CD4-positive, alpha-beta T cell treated with Interleukin-10 for 1 hour (primary cell): ENCODE results near the gene C2orf76.
"Not testable (repeated sequence)": the region's sequence is repeated elsewhere in the genome, so short reads cannot be mapped to it uniquely, and the experiment has no call there.

Experiments used
- DNase-seq: peaks from one replicate; pipeline ENCODE4 v3.0.0-alpha.2; 2020

C2orf76 gene

DNA sequence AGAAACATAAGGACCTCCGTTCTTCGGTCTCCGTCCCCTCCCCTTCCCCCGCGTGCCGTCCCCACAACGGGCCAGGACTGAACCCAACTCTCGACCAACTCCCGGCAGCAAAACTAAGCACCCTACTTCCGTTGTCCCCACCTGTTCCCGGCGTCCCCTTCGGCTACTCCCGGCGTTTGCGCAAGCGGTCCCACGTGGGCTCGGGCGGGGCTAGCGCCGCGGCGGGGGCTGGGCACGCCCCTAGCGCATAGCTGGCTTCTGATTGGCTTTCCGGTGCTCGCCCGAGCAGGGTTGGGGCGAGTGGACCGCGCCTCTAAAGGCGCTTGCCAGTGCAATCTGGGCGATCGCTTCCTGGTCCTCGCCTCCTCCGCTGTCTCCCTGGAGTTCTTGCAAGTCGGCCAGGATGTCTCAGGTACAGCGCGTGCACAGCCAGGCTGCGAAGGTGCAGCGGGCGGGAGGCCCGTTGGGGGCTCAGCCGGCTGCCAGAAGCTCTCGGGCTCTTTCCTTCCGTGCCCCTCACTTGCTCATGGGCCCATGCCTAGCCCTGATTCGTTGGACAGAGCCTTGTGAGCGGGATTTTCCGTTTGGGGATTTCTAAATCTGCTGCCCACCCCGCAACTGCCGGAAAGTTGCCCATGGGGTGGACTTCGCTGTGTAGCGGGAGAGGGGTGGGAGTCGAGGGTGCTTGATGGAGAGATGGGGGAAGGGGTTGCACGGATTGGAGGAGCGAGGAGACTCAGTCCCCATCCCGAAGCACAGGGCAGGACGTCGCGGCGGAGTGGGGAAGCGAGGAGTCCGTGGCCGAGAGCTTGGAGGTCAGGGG is at the start of gene C2orf76, which contains the start of gene DBI:
C2orf76 (minus strand) TSS at position 186 of the 823 bp plus-strand sequence. CDS start 26,875 bp downstream, outside the sequence.
DBI (plus strand) TSS at position 329 of the 823 bp plus-strand sequence; CDS start at position 404, 75 bp downstream.
- peak; percentile 92 for DNase-seq

DNA sequence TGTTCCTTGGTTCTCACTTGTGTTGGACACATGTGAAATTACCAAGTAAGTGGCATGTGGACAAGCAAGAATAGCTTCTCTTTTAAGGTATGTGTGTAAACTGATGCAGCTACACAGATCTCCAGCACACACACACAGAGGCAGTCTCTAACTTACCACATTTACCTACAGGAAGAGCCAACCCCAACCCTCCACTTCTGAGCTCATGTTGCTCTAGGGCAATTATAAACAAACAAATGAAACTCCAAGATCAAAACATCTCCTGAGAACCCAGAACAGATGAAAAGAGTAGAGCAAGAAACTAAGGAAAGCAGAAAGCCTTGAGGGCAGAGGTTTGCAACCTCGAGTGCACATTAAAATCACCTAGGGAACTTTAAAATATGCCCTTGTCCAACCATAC is 49.0 kb upstream of the C2orf76 start:
- DNase-seq = no peak

DNA sequence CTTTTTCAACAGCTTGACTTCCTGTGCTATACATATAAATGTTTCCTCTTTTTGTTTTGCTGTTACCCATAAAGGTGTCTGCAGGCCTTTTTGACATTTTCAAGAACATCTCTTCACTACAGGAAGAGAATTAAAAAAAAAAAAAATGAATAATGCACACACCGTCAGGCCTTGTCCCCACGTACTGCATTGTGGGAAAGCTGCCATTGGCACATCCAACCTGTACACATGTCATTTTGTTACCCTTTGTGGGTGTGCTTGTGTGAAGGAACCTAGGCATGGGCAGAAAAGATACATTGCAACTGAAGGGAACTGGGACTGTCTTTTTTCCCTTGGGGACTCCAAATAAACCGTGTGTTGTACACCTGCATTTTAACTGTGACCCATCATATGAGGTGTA is 48.3 kb upstream of the C2orf76 start:
- DNase-seq = no peak

DNA sequence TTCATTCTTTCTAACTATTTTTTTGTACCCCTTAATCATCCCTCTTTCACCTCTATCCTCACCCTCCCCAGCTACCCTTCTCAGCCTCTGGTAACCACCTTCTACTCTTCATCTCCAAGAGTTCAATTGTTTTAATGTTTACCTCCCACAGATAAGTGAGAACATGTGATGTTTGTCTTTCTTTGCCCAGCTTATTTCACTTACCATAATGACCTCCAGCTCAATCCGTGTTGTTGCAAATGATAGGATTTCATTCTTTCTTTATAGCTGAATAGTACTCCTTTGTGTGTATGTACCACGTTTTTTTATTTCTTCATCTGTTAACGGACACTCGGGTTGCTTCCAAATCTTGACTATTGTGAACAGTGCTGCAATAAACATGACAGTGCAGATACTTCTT is 42.9 kb upstream of the C2orf76 start:
- no peak for DNase-seq

DNA sequence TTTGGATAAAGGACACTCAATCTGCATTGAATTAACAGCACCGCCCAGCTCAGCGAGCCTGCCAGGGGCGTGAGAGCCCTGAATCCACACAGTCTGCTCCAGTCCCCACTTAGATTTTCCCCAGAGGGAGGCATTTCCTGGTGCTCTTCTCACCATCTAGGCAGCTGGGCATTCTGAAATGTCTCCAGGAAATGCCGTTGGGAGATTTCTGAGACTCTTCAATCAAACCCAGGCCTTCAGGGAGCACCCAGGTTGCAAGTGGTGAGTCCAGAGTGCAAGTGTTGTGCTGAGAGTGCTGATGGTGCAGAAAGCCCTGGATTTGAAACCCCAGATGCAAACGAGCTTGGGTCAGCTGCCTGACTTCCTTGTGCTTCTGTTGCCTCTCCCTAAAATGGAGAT is 41.6 kb upstream of the C2orf76 start:
- no peak for DNase-seq

DNA sequence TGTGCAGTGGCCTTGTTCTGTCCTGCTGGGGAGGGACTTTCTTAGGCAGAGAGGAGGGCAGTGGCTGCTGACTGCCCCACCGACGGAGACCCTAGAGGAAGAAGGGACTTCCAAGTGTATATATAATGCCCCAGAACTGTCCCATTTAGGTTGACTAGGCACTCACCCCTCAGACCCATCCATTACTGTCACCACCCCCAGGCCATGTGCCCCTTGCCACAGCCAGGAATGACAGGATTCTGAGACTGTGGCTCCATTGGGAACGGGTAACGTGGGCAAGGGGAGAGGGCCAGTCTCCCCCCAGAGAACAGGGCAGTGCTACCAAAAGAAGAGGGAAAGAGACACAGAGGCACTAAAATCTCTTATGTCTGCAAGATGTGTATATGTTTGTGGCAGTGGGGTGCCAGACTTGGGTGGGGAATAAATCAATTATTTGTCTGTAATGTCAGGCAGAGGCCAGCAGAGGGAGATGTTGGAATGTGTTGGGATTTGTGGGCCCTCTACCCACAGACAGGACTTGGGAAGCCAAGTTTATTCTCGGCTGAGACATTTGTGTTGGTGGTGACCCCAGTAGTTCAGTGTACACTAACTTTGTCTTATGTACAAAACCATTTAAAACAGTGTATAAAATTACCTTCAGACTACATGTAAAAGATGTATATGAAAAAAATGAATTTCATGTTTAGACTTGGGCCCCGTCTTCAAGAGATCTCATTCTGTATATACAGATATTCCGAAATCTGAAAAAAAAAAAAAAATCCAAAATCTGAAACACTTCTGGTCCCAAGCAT is 41.0 kb upstream of the C2orf76 start:
- DNase-seq = peak; percentile 37

DNA sequence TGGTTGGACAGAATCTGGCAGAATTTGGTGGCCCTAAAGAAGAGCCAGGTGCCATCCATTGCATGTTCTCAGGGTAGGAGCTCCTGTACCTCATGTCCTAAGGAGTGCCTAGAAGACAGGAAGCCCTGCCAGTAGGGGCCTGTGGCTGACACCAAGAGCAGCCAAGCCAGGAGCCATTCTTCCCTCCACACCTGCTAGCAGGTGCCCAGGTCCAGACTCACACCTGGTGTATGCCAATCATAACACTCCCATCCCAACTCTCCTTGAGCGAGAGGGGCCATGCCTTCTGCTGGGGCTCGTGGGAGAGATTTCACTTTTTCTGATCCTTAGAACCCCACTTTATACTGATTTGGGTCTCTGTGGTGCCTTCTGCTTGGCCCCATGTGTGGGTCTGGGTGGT is 38.5 kb upstream of the C2orf76 start:
- no peak for DNase-seq

DNA sequence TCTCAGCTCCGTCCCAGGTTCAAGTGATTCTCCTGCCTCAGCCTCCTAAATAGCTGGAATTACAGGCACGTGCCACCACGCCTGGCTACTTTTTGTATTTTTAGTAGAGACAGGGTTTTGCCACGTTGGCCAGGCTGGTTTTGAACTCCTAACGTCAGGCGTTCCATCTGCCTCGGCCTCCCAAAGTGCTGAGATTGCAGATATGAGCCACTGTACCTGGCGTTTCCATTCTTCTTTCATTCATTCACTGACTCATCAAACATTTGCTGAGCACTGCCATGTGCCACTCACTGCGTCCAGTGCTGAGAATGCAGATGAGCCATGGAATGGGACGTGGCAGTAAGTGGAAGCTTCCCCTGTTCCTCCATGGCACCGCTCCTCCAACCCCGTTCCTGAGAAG is 37.0 kb upstream of the C2orf76 start:
- DNase-seq = not testable (repeated sequence)

DNA sequence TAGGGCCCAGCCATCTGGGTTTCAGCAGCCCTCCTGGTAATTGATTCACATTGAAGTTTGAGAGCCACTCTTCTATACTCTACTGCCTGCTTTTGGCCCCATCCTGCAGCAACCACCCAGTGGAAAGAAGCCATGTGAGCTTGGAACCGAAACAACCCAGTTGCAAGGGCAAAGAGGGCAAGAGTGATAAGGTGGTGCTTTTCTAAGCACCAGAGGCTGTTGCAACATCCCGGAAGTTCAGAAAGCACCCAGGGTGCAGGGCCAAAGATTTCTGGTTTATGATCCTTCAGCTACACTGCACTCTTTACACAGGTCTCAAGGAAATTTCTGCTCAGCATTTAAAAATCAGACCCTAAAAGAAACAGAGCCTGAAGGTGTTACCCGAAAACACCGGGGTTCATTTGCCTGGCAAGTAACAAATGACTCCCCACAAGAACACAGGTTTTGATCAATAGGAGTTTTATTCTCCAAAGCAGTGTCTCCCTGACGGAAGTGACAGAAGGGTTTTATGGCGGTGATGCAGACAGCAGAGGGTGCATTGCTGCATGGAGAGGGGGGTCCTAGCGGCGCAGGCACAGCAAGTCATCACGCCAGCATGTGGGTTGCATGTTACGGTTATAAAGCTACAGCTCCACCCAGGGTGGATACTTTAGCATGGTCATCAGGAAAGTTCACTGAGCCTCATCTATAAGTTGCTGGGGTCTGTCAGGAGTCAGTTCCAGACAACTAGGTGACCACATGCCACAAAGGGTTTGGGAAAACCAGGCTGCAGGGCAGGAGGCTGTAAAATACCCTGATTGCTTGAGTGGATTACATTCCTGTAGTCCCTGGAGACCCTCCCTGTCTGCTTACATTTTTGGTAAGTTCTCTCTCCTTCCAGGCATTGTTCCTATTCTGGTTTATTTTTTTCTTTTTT is 36.3 kb upstream of the C2orf76 start:
- DNase-seq = no peak

DNA sequence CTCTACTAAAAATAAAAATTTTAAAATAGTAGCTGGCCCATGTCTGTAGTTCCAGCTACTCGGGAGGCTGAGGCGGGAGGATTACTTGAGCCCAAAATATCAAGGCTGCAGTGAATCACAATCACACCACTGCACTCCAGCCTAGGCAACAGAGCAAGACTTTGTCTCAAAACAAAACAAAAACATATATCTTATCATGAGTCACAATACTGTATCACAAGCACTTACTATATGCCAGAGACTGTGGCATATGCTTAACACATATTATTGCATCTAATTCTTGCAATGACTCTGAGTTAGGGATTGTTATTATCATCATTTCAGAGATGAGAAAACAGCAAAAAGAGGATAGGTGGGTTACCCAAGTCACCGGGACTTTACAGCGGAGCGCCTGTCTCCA is 35.5 kb upstream of the C2orf76 start:
- DNase-seq = no peak

DNA sequence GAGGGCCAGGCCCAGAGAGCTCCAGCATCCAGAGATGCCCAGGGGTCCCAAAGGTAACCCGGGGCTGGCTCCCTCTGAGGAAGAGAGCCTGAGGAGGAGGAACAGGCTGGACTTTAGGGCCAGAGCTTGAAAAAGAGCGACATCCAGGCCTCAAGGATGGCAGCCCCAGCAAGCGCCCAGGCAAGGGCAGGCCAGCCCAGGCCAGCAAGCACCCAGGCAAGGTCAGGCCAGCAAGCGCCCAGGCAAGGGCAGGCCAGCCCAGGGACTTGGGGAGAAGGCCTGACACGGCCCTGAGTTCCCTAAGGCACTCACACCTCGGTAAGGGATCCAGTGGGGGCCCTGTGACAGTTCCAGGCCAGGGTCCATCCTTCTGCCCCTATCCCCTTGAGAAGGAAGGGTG is 30.6 kb upstream of the C2orf76 start:
- DNase-seq = no peak

DNA sequence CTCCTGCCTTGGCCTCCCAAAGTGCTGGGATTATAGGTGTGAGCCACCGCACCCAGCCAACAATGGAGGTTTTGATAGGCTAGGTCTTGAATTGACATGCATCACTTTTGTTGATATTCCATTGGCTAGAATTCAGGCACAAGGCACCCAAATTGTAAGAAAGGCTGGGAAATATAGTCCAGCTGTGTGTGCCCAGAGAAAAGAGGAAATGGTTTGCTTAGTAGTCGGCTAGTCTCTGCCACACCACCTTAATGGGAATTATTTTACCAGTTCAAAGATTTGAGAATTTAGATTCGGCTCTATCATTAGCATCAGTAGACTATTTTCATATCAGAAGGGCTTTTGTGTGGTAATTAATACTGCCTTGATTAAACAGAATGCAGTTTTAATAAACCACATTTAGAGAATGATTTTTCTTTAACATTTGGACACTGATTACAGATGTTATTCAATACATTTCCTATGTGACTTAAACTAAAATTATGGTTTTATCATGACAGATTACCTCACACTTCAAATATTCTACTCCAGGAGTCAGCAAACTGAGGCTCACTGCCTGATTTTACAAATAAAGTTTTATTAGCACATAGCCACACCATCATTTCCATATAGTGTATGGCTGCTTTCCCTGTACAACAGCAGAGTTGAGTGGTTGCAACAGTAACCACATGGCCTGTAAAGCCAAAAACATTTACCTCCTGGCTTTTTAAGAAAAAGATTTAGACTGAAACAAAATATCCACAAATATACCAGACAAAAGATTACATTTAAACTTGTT is 27.5 kb upstream of the C2orf76 start:
- DNase-seq = no peak

DNA sequence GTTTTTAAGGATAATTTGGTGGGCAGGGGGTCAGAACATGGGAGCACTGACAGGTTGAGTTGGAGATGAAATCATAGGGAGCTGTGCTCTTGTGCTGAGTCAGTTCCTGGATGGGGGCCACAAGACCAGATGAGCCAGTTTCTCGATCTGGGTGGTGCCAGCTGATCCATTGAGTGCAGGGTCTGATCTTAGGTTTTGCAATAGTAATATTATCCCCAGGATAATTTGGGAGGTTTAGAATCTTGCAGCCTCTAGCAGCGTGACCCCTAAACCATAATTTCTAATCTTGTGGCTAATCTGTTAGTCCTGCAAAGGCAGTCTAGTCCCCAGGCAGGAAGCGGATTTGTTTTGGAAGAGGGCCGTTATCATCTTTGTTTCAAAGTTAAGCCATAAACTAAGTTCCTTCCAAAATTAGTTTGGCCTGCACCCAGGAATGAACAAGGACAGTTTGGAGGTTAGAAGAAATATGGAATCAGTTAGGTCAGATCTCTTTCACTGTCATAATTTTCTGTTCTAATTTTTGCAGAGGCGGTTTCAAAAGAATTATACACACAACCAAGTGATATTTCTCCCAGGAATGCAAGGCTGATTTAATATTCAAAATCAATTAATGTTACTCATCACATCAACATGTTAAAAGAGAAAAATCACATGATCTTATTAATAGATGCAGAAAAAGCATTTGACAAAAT is 23.1 kb upstream of the C2orf76 start:
- DNase-seq = no peak

DNA sequence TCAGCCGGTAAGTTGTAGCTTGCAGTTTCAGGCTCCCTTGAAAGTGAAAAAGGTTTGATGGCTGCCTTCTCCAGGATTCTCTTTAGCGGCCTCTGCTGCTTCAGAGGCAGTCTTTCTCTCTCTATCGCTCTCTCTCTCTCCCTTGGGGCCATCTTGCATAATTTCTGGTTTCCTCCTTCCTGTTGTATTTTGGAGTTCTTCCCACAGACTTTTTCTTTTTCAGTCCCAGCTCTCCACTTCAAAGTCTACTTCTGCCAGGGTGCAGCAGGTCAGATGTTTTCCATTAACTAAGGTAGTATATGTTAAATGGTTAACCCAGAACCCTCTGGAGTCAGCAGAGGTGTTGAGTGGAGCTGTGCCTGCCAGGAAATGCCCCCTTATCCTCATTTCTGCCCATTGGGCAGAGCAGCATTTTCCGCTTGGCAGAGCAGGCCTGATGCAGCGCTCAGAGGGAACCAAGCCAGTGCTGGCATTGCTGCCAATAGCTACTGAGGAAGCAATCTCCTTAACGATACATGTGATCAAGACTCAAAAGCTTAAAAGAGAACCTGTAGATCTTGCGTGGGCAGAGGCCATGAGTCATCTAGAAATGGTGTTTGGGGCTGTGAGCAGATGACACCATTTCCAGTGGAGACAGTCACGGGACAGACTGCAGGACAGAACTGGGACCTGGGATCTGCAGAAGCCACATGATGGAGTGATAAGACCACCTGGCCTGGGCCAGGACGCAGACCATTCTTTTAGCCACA is 20.9 kb upstream of the C2orf76 start:
- DNase-seq = no peak

DNA sequence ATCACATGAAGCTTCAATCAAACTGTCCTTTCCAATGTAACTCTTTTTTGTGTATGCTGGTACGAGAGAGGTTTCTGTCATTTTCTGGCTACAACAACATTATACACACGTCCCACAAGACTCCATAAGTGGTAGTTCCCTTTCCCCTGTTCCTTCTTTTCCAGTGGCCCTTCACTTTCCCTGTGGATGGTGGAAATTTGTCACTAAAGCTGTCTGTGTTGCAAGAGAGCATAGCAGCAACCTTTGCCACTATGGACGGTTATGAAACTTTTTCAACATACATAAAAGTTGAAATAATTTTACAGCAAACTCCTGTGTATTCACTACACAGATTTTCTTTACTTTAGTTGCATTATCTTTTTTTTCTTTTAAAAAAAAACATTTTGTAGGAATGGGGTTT is 18.8 kb upstream of the C2orf76 start:
- no peak for DNase-seq

DNA sequence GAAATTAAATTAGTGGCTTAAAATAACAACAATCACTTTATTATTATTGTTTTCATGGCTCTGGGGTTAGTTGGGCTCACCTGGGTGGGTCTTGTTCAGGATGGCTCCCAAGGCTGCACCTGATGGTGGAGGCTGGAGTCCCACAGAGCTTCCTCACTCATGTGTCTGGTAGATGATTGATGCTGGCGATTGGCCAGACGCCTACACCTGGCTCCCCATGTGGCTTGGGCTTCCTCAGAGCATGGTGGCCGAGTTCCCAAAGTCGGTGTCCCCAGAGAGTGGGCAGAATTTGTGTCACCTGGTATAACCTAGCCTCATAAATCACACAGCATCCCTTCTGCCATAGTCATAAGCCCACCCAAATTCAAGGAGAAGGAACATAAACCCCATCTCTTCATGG is 18.3 kb upstream of the C2orf76 start:
- DNase-seq = no peak

DNA sequence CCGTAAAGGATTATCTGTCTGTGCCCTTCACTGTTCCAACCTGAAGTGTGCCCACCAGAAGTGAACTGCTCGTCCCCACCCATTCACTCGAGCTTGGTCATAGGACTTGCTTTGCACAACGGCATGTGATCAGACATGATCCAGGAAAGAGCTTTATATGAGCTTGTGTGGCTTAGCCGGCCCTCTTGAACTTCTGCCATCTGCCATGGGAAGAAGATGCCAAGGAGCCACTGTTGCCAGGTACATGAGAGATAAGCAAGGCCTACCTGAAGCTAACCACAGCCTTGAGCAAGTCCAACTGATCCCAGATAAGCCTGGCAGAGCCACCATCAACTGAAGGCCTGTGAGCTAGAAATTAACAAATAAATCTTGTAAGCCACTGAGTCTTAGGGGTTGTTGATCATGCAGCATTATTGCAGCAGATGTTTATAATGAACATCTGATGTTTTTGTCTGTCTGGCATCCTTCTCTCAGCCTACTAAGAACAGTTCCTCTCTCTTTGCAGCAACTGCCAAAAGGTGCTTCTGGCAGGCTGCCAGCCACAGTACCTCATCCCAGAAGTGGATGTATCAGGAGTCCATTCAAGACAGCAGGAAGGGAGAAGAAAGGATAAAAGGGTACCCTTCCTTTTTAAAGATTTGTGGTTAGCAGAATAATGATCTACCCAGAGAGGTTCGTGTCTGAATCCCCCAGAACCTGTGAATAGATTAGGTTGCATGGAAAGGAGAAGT is 16.9 kb upstream of the C2orf76 start:
- DNase-seq = no peak

DNA sequence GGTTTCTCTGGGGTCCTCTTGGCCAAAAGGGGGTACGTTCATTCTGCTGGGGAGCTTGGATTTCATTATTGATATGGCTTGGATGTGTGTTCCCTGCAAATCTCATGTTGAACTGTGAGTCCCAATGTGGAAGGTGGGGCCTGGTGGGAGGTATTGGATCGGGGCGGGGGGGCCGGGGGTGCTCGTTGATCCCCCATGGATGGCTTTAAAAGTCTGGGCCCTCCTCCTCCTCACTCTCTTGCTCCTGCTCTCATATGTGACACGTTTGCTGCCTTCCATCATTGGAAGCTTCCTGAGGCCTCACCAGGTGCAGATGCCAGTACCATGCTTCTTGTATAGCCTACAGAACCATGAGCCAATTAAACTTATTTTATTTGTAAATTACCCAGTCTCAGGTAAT is 11.9 kb upstream of the C2orf76 start:
- DNase-seq = no peak

DNA sequence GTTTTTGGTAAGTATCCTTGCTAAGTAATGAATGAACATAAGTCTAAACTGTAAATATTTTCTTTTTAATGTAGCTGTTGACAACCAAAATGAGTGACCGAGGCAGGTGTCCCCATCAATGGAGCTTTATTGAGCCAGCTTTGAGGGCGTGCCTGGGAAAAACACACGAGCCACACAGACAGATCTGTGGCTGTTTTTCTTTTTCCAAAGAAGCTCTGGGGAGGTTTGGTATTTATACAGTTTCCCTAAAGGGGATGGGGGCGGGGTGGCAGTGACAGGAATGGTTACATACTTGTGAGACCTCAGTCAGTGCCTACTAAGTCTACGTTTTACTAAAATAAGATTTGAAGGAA is 11.3 kb upstream of the C2orf76 start:
- DNase-seq = no peak

DNA sequence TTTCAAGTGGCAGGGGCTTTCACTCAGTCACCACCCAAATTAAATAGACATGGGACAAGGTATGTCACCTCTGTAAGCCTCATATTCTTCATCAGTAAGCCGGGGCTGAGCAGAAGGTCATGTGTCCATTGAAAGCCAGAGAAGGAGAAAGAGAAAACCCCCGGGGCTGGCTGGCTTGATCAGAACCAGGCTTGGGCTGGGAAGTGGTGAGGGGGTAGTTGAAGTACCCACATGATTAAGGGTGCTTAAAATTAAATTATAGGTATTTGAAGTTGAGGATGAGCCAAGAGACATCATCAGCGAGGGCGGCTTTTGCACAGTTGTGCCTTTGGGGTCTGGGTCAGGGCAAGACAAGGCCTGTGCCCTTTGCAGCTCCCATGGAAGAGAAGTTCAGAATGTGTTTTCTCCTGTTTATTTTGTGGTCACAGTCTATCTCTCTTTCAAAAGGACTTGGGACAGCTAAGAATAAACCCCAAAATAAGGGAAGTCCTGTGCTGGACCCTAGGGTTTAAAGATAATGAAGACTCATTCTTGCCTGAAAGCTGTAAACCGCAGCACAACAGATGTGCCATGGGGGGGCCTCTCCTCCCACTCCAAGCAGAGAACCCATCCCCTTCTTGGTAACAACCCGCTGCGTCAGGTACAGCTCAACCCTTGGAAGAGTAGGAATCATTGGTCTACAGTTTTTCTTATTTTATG is 10.8 kb upstream of the C2orf76 start:
- DNase-seq = no peak
